GM19099 (cell line): Measurements from ENCODE around the gene HSPB9.
A peak's percentile ranks its signal among the peaks of the same experiment; 100 is the strongest.

ENCODE experiments used
- POLR2A ChIP-seq: IDR thresholded peaks from 3 replicates; pipeline ENCODE4 v1.6.1; 2011; ENCODE audit warnings: low read depth; ENCODE audit not compliant: insufficient read length; ENCODE audit errors: extremely low read depth

HSPB9 gene

GRCh38 chr17:42094375-42095069, 28.1 kb upstream of the HSPB9 start:
- TF ChIP-seq POLR2A: no peak

- TF ChIP-seq POLR2A: no peak
Observed at GRCh38 chr17:42096360-42097111, 26.1 kb upstream of the HSPB9 start.

- TF ChIP-seq POLR2A: no peak
Observed at GRCh38 chr17:42097691-42098631, 24.6 kb upstream of the HSPB9 start, which contains the start of gene ZNF385C. Gene ZNF385C (minus strand): TSS chr17:42098473. CDS start chr17:42063056, 35,417 bp downstream.

- no peak for TF ChIP-seq POLR2A
Observed at GRCh38 chr17:42098730-42099399, 23.7 kb upstream of the HSPB9 start.

- no peak for TF ChIP-seq POLR2A
Observed at GRCh38 chr17:42101513-42102292, 20.9 kb upstream of the HSPB9 start.

GRCh38 chr17:42103221-42103954, 19.2 kb upstream of the HSPB9 start:
- TF ChIP-seq POLR2A: no peak

- TF ChIP-seq POLR2A: no peak
Observed at GRCh38 chr17:42104264-42104663, 18.3 kb upstream of the HSPB9 start.

GRCh38 chr17:42106009-42106408, 16.6 kb upstream of the HSPB9 start:
- no peak for TF ChIP-seq POLR2A

GRCh38 chr17:42107124-42107523, 15.5 kb upstream of the HSPB9 start:
- no peak for TF ChIP-seq POLR2A

GRCh38 chr17:42107597-42108576, 14.7 kb upstream of the HSPB9 start:
- TF ChIP-seq POLR2A: peak; percentile 28

GRCh38 chr17:42109086-42109485, 13.5 kb upstream of the HSPB9 start:
- no peak for TF ChIP-seq POLR2A

- no peak for TF ChIP-seq POLR2A
Observed at GRCh38 chr17:42110301-42111264, 12.0 kb upstream of the HSPB9 start.
